Head of caudate nucleus (tissue), 42 donors: ENCODE results near the gene ZNF816.
"Not testable (repeated sequence)": the region's sequence is repeated elsewhere in the genome, so short reads cannot be mapped to it uniquely, and the experiment has no call there.

Experiments used
- DNase-seq, 42 donors: peaks; one replicate each; pipeline versions ENCODE4 v3.0.0 to v3.0.0-alpha.2; 2020 to 2021; ENCODE audit warnings: mixed read lengths in 7 of 42
- intact Hi-C: fragments of 100-400 bp; cut with DNase I; formaldehyde crosslinking; loops from one replicate; pipeline ENCODE4 v1.15.0; 2022

The ZNF816 gene

GRCh38 chr19:52967772-52968171 is 5.1 kb upstream of the ZNF816 start:
- no peak for DNase-seq
- intact Hi-C loops = no loop called here

DNA sequence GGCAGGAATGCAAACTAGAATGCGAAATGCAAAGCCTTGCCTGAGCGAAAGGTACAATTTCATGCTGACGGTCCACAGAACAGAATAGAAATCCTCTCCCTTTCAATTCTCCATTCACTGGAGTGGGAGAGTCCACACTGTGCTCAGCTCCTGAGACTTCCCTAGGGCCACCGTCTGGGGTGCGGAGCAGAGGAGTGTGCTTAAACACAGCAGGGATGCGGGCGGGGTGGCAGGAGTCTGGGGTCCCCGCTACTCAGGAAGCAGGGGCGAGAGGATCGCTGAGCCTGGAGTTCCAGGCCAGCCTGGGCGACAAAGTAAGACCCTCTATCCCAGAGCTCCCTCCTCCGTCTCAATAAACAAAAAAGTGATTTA is 552 bp upstream of the ZNF816 start:
- intact Hi-C loops = no loop called here
- DNase-seq = peak in 18 of 42 donors; percentile 4 to 56 (median 14)

DNA sequence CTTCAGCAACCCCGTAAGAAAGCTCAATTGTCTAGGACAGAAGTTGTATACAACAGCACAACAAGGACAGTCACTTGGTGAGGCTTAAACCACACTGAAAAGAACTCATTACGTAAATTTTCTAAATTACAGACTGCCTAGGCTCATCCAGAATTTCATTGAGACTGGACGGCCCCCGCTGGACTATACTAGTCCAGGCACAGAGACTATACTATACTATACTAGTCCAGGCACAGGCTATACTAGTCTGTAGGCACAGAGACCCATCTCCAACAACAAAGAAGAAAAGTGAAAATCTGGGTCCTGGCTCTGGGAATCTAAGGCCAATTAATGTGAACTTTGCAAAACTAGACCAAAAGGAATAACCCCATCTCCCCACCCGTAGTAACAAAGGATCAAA is 700 bp downstream of the ZNF816 start:
- intact Hi-C loops = no loop called here
- DNase-seq = no peak

DNA sequence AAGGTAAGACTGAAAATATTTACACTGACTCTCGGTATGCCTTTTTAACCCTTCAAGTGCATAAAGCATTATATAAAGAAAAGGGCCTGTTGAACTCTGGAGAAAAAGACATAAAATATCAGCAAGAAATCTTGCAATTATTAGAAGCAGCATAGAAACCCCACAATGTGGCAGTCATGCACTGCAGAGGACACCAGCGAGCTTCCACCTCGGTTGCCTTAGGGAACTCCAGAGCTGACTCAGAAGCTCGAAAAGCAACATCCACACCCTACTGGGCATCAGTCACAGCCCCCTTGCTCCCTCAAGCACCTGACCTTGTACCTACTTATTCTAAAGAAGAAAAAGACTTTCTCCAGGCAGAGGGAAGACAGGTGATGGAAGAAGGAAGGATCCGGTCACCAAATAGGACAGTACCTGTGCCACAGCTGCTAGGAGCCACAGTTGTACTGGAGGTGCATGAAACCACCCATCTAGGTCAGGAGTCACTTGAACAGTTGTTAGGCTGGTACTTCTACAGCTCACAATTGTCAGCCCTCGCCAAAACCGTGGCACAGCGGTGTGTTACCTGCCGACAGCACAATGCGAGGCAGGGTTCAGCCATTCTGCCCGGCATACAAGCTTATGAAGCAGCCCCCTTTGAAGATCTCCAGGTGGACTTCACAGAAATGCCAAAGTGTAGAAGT is 2.9 kb downstream of the ZNF816 start:
- intact Hi-C loops = no loop called here

GRCh38 chr19:52957591-52957990 is 5.1 kb downstream of the ZNF816 start:
- DNase-seq = no peak
- intact Hi-C loops = no loop called here

More for the DNA sequence above, 2.9 kb downstream of the ZNF816 start:
- no peak for DNase-seq

GRCh38 chr19:52956917-52957316 is 5.8 kb downstream of the ZNF816 start:
- no peak for DNase-seq
- intact Hi-C loops = no loop called here

- no peak for DNase-seq
- intact Hi-C loops = no loop called here
Observed at GRCh38 chr19:52949422-52949821, 13.3 kb downstream of the ZNF816 start.

DNA sequence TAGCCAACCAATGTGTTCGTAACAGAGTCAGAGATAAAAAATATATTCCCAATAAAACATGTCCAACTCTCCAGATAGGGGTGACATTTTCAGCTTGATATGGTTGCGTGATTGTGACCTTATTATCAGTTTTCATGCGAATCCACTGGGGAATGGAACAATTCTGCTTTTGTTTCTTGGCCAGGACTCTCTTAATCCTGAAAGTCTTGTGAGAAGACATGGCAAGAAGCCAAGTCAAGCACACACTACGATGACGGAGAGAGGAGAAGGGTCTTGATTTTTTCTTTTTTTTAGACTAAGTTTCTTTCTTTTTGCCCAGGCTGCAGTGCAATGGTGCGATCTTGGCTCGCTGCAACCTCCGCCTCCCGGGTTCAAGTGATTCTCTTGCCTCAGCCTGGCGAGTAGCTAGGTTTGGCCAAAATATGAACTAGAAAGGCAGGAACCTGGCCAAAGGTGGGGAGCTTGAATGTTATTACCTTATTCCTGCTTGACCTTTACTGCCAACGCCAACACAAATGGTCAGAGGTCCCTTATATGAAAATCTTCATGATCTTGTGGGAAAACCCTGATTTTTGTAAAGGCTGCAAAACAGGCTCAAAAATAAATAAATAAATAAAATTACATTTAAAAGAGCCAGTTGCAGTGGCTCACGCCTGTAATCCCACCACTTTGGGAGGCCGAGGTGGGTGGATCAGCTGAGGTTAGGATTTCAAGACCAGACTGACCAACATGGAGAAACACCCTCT is 14.5 kb downstream of the ZNF816 start:
- intact Hi-C loops = no loop called here
- no peak for DNase-seq

GRCh38 chr19:52946322-52947310 is 16.1 kb downstream of the ZNF816 start:
- DNase-seq = peak in 15 of 42 donors; percentile 8 to 79 (median 23)
- intact Hi-C loops = no loop called here

GRCh38 chr19:52945652-52946321 is 16.9 kb downstream of the ZNF816 start:
- DNase-seq = no peak
- intact Hi-C loops = no loop called here

DNA sequence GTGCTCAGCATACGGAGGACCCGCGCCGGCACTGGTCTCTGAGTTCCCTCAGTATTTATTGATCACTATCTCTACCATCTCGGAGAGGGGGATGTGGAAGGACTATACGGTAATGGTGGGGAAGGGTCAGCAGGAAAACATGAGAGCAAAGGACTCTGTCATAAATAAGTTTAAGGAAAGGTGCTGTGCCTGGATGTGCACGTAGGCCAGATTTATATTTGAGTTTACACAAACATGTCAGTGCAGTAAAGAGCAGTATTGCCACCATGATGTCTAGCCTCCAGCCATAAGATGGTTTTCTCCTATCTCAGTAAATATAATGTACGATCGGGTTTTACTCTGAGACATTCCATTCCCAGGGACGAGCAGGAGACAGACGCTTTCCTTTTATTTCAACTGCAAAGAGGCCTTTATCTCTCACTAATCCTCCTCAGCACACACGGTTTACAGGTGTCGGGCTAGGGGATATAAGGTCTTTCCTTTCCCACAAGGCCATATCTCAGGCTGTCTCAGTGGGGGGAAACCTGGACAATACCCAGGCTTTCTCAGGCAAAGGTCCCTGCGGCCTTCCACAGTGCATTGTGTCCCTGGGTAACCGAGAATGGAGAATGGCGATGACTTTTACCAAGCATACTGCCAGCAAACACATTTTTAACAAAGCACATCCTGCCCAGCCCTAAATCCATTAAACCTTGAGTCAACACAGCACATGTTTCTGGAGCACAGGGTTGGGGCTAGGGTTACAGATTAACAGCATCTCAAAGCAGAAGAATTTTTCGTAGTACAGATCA is 17.8 kb downstream of the ZNF816 start:
- DNase-seq, intact Hi-C loops: not testable (repeated sequence)

DNA sequence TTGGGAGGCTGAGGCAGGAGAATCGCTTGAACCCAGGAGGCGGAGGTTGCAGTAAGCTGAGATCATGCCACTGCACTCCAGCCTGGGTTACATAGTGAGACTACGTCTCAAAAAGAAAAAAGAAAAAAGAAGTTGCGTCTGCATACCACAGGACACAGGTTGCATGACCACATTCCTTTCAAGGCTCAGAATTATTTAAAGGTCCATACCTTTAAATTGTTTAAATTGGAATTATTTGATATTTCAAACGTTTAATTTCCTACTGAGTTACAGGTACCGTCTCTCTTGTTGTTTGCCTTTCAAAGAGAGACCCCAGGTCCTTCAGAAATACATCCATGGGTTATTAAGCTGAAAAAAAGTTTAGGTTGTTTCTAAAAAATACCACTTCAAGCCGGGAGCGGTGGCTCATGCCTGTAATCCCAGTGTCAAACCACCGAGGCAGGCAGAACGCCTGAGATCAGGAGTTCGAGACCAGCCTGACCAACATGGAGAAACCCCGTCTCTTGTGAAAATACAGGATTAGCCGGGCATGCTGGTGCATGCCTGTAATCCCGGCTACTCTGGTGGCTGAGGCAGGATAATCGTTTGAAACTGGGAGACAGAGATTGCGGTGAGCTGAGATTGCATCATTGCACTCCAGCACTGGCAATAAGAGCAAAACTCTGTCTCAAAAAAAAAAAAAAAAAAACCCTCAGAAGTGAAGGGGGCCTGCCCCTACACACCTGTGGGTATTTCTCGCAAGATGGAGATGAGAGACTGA is 18.6 kb downstream of the ZNF816 start:
- intact Hi-C loops = no loop called here
- DNase-seq = peak in 1 of 42 donors; percentile 21

GRCh38 chr19:52943134-52943883 is 19.4 kb downstream of the ZNF816 start:
- intact Hi-C loops = no loop called here
- peak in 1 of 42 donors; percentile 21 for DNase-seq

DNA sequence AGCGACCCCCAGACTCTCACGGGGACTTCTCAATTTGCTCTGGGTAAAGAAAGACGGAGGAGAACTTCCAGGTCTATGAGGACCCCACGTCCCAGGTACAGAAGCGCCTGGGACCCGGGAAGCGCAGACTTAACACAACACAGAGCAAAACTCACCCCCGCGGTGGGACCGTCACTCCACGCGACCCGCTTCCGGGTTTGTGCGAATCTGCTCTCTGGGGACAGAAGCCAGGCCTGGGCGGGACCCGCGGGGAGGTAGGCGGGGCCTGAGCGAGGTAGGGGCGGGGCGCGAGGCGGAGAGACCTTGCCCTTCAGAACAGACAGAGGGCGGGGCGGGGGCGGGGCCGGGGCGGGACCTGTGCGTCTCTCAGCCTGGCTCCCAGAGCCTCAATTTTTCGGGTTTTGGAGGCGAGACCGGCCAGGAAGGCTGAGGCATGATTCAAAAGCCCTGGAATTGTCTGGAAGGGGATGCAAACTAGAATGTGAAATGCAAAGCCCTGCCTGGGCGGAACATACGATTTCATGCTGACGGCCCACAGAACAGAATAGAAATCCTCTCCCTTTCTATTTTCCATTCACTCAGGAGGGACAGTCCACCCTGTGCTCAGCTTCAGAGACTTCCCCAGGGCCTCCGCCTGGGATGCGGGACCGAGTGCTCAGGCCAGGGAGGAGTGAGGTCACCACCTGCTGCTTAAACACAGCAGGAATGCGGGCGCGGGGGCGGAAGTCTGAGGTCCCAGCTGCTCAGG is 20.1 kb downstream of the ZNF816 start:
- intact Hi-C loops = no loop called here
- DNase-seq = peak; percentile 79 to 95 (median 89)

DNA sequence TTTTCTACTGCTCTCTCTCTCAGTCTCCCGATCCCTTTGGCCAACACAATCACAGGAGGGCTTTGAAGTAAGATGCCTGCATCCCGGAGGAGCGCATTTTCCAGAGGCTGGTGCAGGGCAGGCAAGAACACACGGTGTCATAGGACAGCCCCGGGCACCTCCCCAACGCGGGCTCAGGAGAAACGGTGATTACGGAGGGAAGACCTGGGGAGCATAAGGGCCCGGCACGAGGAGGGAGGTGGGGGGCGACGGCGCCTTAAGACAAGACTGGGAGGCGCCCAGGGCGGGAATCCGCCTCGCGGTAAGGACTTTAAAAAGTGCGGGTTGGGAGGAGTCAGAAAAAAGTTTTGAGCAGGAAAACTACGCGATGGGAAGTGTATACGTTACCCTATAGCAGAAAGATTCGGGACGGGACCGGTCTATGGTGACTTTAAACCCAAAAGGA is 20.7 kb downstream of the ZNF816 start:
- intact Hi-C loops = no loop called here
- DNase-seq = peak in 1 of 42 donors; percentile 7

- intact Hi-C loops, DNase-seq: not testable (repeated sequence)
Observed at GRCh38 chr19:52941523-52941922, 21.2 kb downstream of the ZNF816 start.
